PC-3 (cell line): ENCODE measurements around the gene NOX3.

Experiments used
- CTCF ChIP-seq: fragments of 300-600 bp; sonication (generic); conservative IDR thresholded peaks from 2 replicates; pipeline ENCODE4 v1.5.1; 2017; ENCODE audit warnings: antibody characterized with exemption, low read depth, mild to moderate bottlenecking, low read length
- EZH2 ChIP-seq: fragments of 300-600 bp; sonication (generic); IDR thresholded peaks from one replicate; pipeline ENCODE4 v1.6.1; 2017; ENCODE audit warnings: antibody characterized with exemption, mild to moderate bottlenecking, low read length; ENCODE audit not compliant: unreplicated experiment
- EZH2phosphoT487 ChIP-seq: fragments of 300-600 bp; sonication (generic); IDR thresholded peaks from 2 replicates; pipeline ENCODE4 v1.6.1; 2018; ENCODE audit warnings: mild to moderate bottlenecking, antibody characterized with exemption, low read length, borderline replicate concordance

GRCh38 chr6:155454471-155454870, 1.2 kb downstream of the NOX3 start:
- TF ChIP-seq CTCF (no peak), EZH2phosphoT487 (no peak), EZH2 (no peak)
